Esophagus squamous epithelium (tissue), 5 donors: Measurements from ENCODE around the gene ZEB2. TPM values are rescaled to one million over a fixed set of nuclear protein-coding genes. Genes with fewer than 3 reads are reported as not detected.

Experiments used
- DNase-seq: peaks from one replicate; lab custom pipeline; 2025; lab: John Stamatoyannopoulos, UW
- H3K27ac ChIP-seq, 4 donors: fragments of 200-600 bp; sonication (generic); one replicate each; pipeline ENCODE4 v1.5.1; 2016 to 2019; ENCODE audit warnings: mild to moderate bottlenecking in 1 of 4
- H3K27me3 ChIP-seq, 4 donors: fragments of 200-600 bp; sonication (generic); 1 replicate in 3 of 4; 2 replicates in 1 of 4; pipeline versions ENCODE4 v1.5.1 to v1.6.0; 2017 to 2021; ENCODE audit warnings: antibody characterized with exemption in 1 of 4
- H3K36me3 ChIP-seq, 3 donors: fragments of 200-600 bp; sonication (generic); one replicate each; pipeline ENCODE4 v1.5.1; 2016 to 2019
- H3K4me1 ChIP-seq, 3 donors: fragments of 200-600 bp; sonication (generic); one replicate each; pipeline ENCODE4 v1.5.1; 2017 to 2019
- H3K4me3 ChIP-seq, 4 donors: fragments of 200-600 bp; sonication (generic); 1 replicate in 3 of 4; 2 replicates in 1 of 4; pipeline ENCODE4 v1.5.1; 2016 to 2019; ENCODE audit warnings: mild to moderate bottlenecking in 2 of 4, moderate library complexity in 1 of 4
- H3K9me3 ChIP-seq, 3 donors: fragments of 200-600 bp; sonication (generic); one replicate each; pipeline ENCODE4 v1.5.1; 2016 to 2019
- POLR2A ChIP-seq, 4 donors: fragments of 450-650 bp; IDR thresholded peaks; one replicate each; pipeline ENCODE4 v1.6.1; 2017; ENCODE audit warnings: antibody characterized with exemption in 4 of 4, mild to moderate bottlenecking in 4 of 4, moderate library complexity in 3 of 4
- WGBS, 2 donors: methylation state at CpG; one replicate each; pipeline ENCODE4 v1.1.5; 2018; 5-methylcytosine and 5-hydroxymethylcytosine counted together
- intact Hi-C: fragments of 100-400 bp; cut with DNase I; formaldehyde crosslinking; loops from one replicate; pipeline ENCODE4 v1.15.0; 2022
- total RNA-seq, 4 donors: library from RNA; depleted of rRNA; stranded (reverse); fragments of >200 nt; gene quantifications; one replicate each; pipeline ENCODE4 v1.1.0, GENCODE V29; 2016
- TF ChIP-seq, protein P1 (sequence below), 6 experiments: fragments of 450-650 bp in 4 of 6; fragments of 200-600 bp in 2 of 6; sonication (generic) in 2 of 6; IDR thresholded peaks; one replicate each; pipeline ENCODE4 v1.5.1; 2016 to 2019; ENCODE audit warnings: antibody characterized with exemption in 6 of 6, mild to moderate bottlenecking in 4 of 6, moderate library complexity in 4 of 6
- donor health status: DM: yes; HTN: yes; CAD: no.

ZEB2 gene
- total RNA-seq, 4 donors from 2014 or later = 3.1 to 56.5 (median 15.7) TPM

DNA sequence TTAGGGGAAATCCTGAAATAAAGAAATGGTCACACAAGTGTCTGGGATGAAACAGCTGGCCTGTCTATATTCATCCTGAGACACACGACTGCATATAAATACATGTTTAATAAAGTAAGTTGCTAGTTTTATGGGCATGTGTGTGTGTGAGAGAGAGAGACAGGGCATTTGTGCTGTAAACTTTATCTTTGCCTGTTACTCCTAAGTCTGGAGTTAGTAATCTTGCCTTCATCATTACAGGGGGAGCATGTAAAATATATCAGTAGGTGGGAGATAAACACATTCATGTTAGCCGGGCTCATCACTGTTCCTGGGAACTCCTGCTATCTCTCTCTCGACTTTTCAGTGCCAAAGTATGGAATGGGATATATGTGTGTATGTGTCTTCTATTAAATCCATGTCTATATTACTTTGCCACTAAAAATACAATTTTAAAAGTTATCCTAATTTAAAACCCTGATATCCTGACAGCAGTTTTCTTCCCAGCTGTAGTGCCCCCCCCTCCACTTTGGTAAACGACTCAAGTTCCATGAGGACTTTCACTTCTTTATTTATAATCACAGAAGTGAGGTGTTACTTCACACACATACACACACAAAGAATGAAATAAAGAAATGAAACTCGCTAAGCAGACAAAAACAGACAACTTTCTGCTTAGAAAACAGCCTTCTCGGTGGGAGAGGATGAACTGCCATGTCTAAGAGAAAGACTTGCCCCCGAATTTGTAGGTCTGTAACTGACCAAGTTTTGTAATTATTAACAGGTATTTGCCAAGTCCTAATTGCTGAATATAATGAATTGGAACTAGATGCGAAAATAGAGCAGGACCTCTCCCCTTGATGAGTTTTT is 947 bp downstream of the ZEB2 start:
- 14 to 22% methylated on average over 8 of the region's 8 CpGs for WGBS, 2 donors
- no peaks in the 10 kb centered on the region for H3K36me3 ChIP-seq
- H3K4me1 ChIP-seq = peaks cover 9 to 53% (median 11%) of the 10 kb centered on the region in 3 donors
- peak overlapping the region; percentile 47 to 88 (median 64) for H3K4me3 ChIP-seq
- H3K27ac ChIP-seq = peak overlapping the region; percentile 86 to 98 (median 95)
- intact Hi-C loops = no loop called here
- TF ChIP-seq, protein P1, sequence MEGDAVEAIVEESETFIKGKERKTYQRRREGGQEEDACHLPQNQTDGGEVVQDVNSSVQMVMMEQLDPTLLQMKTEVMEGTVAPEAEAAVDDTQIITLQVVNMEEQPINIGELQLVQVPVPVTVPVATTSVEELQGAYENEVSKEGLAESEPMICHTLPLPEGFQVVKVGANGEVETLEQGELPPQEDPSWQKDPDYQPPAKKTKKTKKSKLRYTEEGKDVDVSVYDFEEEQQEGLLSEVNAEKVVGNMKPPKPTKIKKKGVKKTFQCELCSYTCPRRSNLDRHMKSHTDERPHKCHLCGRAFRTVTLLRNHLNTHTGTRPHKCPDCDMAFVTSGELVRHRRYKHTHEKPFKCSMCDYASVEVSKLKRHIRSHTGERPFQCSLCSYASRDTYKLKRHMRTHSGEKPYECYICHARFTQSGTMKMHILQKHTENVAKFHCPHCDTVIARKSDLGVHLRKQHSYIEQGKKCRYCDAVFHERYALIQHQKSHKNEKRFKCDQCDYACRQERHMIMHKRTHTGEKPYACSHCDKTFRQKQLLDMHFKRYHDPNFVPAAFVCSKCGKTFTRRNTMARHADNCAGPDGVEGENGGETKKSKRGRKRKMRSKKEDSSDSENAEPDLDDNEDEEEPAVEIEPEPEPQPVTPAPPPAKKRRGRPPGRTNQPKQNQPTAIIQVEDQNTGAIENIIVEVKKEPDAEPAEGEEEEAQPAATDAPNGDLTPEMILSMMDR (IDR thresholded peaks at IDR 0.05) = no peak
- peak in 2 of 4 donors; percentile 26 to 27 for TF ChIP-seq POLR2A (IDR thresholded peaks at IDR 0.05)
- peaks cover 0 to 100% (median 12%) of the 10 kb centered on the region in 4 donors for H3K27me3 ChIP-seq
- no peak for DNase-seq
- no peaks in the 10 kb centered on the region for H3K9me3 ChIP-seq

DNA sequence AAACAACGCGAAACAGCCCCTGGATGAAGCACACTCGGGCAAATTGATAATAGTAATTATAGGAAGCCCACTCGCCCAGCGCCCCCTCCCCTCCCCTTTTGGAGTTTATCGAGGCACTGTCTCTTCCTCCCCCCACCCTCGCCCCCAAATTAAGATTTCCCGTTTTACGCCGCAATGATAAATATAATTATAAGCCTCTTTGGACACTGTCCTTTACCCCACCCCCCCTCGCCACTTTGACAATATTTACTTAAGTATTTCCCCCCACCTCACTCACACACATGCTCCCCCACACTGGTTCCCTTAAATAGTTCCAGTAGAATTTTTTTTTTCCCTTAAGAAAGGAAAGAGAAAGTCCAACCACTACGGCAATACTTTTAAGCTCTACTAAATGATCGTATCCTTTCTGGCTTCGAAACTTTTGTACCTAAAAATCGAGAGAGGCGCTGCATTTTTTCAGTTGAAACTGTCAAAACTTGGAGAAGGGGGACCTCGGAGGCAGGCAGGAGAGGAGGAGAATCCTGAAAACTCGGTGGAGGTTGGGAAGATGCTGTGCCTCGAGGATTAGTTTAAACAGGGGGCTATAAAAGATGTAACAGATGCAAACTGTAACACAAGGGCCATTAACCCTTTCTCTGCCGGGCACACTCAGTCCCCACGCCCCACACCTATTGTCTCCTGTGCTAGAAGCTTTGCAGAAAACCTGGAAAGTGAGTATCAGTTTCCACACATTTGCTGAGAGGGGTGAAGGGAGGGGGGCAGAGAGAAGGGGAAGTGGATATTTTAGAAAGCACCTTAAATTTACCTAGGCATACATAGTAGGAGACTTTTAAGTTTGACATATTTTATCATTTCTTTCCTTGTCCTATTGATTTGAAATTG is 1.8 kb downstream of the ZEB2 start:
- intact Hi-C loops = no loop called here
- H3K4me3 ChIP-seq = peak overlapping the region; percentile 47 to 88 (median 64)
- no peak for TF ChIP-seq POLR2A (IDR thresholded peaks at IDR 0.05)
- TF ChIP-seq, protein P1 (IDR thresholded peaks at IDR 0.05) = no peak
- peak overlapping the region; percentile 86 to 98 (median 95) for H3K27ac ChIP-seq
- peaks cover 0 to 100% (median 12%) of the 10 kb centered on the region in 4 donors for H3K27me3 ChIP-seq
- no peaks in the 10 kb centered on the region for H3K36me3 ChIP-seq
- H3K4me1 ChIP-seq = peaks cover 7 to 45% (median 11%) of the 10 kb centered on the region in 3 donors
- no peak for DNase-seq
- no peaks in the 10 kb centered on the region for H3K9me3 ChIP-seq
- 5 to 7% methylated on average over 16 to 18 of the region's 21 CpGs for WGBS, 2 donors

DNA sequence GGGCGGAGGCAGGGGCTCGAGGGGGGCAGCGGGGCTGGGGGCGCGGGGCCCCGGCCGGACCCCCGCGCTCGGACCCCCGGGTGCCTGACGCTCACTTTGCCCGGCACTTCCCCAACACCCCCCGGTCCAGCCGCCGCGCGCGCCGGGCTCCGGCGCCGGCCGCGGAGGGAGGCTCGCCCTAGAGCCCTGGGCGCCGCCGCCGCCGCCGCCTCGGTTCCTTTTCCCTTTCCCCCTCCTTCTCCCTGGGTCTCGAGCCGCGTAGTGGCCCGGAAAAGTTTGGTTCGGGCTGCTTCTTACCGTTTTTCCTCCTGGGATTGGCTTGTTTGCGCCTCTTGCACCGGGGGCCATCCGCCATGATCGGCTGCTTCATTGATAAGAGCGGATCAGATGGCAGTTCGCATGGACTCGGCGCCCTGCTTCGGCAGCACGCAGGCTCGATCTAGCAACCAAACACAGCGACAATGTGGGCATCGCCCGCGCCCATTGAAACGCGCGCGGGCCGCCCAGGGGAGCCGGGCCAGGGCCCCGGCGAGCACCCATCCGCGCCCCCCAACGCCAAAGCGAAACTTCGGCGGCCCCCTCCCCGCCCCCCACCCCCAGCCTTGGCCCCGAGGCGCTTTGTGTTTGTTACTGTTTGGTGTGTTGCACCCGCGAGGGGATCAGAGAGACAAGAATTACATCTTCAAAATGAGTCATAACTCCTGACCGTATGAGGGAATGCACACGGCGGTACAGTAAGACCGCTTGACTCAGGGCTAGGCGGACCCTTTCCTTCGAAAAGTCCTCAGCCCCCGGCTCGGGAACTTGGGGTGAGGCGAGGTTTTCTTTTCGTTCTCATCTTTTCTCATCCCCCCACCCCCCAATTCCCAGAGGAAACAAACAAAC is 2.7 kb downstream of the ZEB2 start:
- peak overlapping the region; percentile 47 to 88 (median 64) for H3K4me3 ChIP-seq
- peak overlapping the region; percentile 86 to 98 (median 95) for H3K27ac ChIP-seq
- H3K36me3 ChIP-seq = no peaks in the 10 kb centered on the region
- peaks cover 3 to 36% (median 11%) of the 10 kb centered on the region in 3 donors for H3K4me1 ChIP-seq
- no peaks in the 10 kb centered on the region for H3K9me3 ChIP-seq
- no peak for DNase-seq
- H3K27me3 ChIP-seq = peaks cover 0 to 100% (median 10%) of the 10 kb centered on the region in 4 donors
- 1 to 2% methylated on average over 10 to 45 of the region's 83 CpGs for WGBS, 2 donors
- intact Hi-C loops = no loop called here
- TF ChIP-seq POLR2A (IDR thresholded peaks at IDR 0.05) = peak in 1 of 4 donors; percentile 35
- TF ChIP-seq, protein P1 (IDR thresholded peaks at IDR 0.05) = no peak

DNA sequence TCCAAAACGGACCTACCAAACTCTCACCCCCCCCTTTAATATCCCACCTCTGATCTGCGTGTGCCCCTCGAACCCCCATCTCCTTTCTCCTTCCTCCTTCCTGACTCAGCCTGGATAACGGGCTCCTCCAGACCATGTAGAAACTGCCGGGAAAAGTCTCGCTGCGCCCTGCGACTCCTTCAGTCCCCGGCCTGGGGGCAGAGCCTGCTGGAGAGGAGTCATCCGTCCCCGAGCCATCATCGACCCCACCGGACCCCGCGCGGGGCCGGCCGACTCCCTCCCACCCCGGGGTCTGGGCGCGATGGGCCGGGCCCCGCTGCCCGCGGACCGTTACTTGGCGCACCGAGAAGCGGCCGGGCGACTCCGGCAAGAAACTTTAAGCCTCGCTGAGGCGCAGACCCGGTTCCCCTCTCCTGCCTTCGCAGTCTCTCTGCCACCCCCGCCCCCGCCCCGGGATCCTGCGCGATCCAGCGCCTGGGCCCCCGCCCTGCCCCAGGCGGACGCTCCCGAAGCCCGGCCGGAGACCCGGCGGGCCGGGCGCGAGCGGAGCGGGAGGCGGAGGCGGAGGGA is 3.4 kb downstream of the ZEB2 start:
- Histone ChIP-seq H3K27me3 (peaks cover 0 to 99% (median 9%) of the 10 kb centered on the region in 4 donors), H3K27ac (peak overlapping the region; percentile 86 to 98 (median 95))

More for the DNA sequence above, 3.4 kb downstream of the ZEB2 start:
- Histone ChIP-seq H3K36me3 (no peaks in the 10 kb centered on the region), H3K4me1 (peaks cover 3 to 33% (median 11%) of the 10 kb centered on the region in 3 donors), H3K4me3 (peak overlapping the region; percentile 47 to 88 (median 64)), H3K9me3 (no peaks in the 10 kb centered on the region)
- 2 to 4% methylated on average over 5 to 10 of the region's 57 CpGs for WGBS, 2 donors
- TF ChIP-seq, protein P1 (IDR thresholded peaks at IDR 0.05) = no peak
- TF ChIP-seq POLR2A (IDR thresholded peaks at IDR 0.05) = no peak
- DNase-seq = no peak
- intact Hi-C loops = no loop called here
